Nephron (organoid): ENCODE data around the gene ZNF296.

Source experiments
- H3K27ac Mint-ChIP-seq, 3 experiments: 2 replicates each; pipeline ENCODE4 v1.8.0; 2020; ENCODE audit warnings: mixed read lengths in 3 of 3, mild to moderate bottlenecking in 2 of 3, moderate library complexity in 1 of 3
- H3K27me3 Mint-ChIP-seq: 2 replicates; pipeline ENCODE4 v1.8.0; 2021; ENCODE audit warnings: low read depth, mild to moderate bottlenecking, moderate library complexity, mixed read lengths
- H3K36me3 Mint-ChIP-seq: 2 replicates; pipeline ENCODE4 v1.8.0; 2020; ENCODE audit warnings: low read depth, mixed read lengths
- H3K4me1 Mint-ChIP-seq: 2 replicates; pipeline ENCODE4 v1.8.0; 2020; ENCODE audit warnings: mixed read lengths
- H3K4me3 Mint-ChIP-seq, 3 experiments: 2 replicates each; pipeline ENCODE4 v1.8.0; 2020; ENCODE audit warnings: mild to moderate bottlenecking in 3 of 3, mixed read lengths in 3 of 3, moderate library complexity in 2 of 3
- H3K9me3 Mint-ChIP-seq: 2 replicates; pipeline ENCODE4 v1.8.0; 2020; ENCODE audit warnings: mixed read lengths
- CTCF ChIP-seq, 3 experiments: fragments of 200-600 bp; sonication (generic); IDR thresholded peaks; one replicate each; pipeline ENCODE4 v1.5.0; 2021; ENCODE audit warnings: antibody characterized with exemption in 3 of 3; ENCODE audit not compliant: unreplicated experiment in 3 of 3

Gene ZNF296

DNA sequence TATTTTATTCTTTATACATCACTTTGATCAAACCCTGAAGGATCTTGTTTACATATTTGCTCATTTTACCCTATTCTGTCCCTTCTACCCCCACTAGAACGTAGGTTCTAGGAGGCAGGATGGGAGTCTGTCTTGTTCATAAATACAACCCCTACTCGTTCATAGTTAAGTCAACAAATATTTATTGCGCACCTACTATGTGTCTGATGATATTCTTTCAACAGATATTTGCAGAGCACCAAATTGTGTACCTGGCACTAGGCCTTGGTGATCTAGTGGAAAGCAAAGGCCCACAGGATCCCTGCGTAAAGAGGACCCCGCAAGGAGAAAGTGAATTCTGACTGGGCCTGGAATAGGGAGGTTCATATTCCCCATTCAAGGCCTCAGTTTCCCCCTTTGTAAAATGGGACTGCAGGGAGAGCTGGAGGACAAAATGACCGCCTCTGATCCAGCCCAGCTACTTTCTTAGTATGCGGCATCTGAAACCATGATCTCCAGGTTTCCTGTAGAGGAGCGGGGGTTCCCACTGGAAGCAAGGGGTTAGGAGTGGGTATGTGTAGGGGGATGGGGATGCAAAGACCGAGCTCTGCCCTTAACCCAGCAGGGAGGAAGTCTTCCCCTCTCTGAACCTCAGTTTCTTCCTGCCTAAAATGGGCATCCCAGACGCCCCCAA, 2.2 kb upstream of the ZNF296 start:
- no peaks in the 10 kb centered on the region for H3K9me3 Mint-ChIP-seq
- H3K4me3 Mint-ChIP-seq, result peak overlapping the region; percentile 98 to 100 (median 99)
- peaks cover 12% of the 10 kb centered on the region for H3K36me3 Mint-ChIP-seq
- TF ChIP-seq CTCF (IDR thresholded peaks at IDR 0.05; ENCODE audit: unreplicated experiment in 3 of 3), result no peak
- peaks cover 21% of the 10 kb centered on the region for H3K4me1 Mint-ChIP-seq
- peaks cover 29% of the 10 kb centered on the region for H3K27me3 Mint-ChIP-seq
- H3K27ac Mint-ChIP-seq, result no peak overlapping the region

- Mint-ChIP-seq H3K9me3 (no peaks in the 10 kb centered on the region), H3K4me1 (peaks cover 18% of the 10 kb centered on the region), H3K36me3 (peaks cover 9% of the 10 kb centered on the region), H3K27ac (peak overlapping the region in 1 of 3 experiments; percentile 70), H3K27me3 (peaks cover 29% of the 10 kb centered on the region), H3K4me3 (peak overlapping the region; percentile 61 to 79 (median 72))
- TF ChIP-seq CTCF (IDR thresholded peaks at IDR 0.05; ENCODE audit: unreplicated experiment in 3 of 3), result no peak
These were observed 813 bp upstream of the ZNF296 start for GRCh38 chr19:45076851-45077730.

GRCh38 chr19:45075301-45076028, 813 bp downstream of the ZNF296 start:
- no peak overlapping the region for H3K27ac Mint-ChIP-seq
- H3K4me1 Mint-ChIP-seq, result peaks cover 11% of the 10 kb centered on the region
- H3K9me3 Mint-ChIP-seq, result no peaks in the 10 kb centered on the region
- no peak for TF ChIP-seq CTCF (IDR thresholded peaks at IDR 0.05; ENCODE audit: unreplicated experiment in 3 of 3)
- H3K36me3 Mint-ChIP-seq, result peaks cover 1% of the 10 kb centered on the region
- peaks cover 29% of the 10 kb centered on the region for H3K27me3 Mint-ChIP-seq
- H3K4me3 Mint-ChIP-seq, result peak overlapping the region; percentile 52 to 71 (median 61)

- Mint-ChIP-seq H3K9me3 (no peaks in the 10 kb centered on the region), H3K36me3 (peaks cover 5% of the 10 kb centered on the region), H3K27ac (peak overlapping the region in 1 of 3 experiments; percentile 42), H3K27me3 (peaks cover 29% of the 10 kb centered on the region), H3K4me3 (peak overlapping the region; percentile 41 to 59 (median 52)), H3K4me1 (peaks cover 11% of the 10 kb centered on the region)
- TF ChIP-seq CTCF (IDR thresholded peaks at IDR 0.05; ENCODE audit: unreplicated experiment in 3 of 3), result no peak
These were observed 1.5 kb downstream of the ZNF296 start for GRCh38 chr19:45074744-45075300.

GRCh38 chr19:45071969-45072790, 4.1 kb downstream of the ZNF296 start:
- peaks cover 11% of the 10 kb centered on the region for H3K4me1 Mint-ChIP-seq
- TF ChIP-seq CTCF (IDR thresholded peaks at IDR 0.05; ENCODE audit: unreplicated experiment in 3 of 3), result no peak
- no peak overlapping the region for H3K4me3 Mint-ChIP-seq
- no peak overlapping the region for H3K27ac Mint-ChIP-seq
- peaks cover 20% of the 10 kb centered on the region for H3K27me3 Mint-ChIP-seq
- no peaks in the 10 kb centered on the region for H3K9me3 Mint-ChIP-seq
- H3K36me3 Mint-ChIP-seq, result peaks cover 18% of the 10 kb centered on the region
